MM.1S (cell line): ENCODE measurements around the gene CLEC16A.

ENCODE experiments used
- DNase-seq: peaks from one replicate; pipeline ENCODE4 v3.0.0-alpha.2; 2015
- H2AFZ ChIP-seq: fragments of 300-600 bp; sonication (generic); 2 replicates; pipeline ENCODE4 v1.6.0; 2016; ENCODE audit warnings: antibody characterized with exemption, low read length
- H3F3A ChIP-seq: fragments of 300-600 bp; sonication (generic); 2 replicates; pipeline ENCODE4 v1.6.1; 2016; ENCODE audit warnings: mild to moderate bottlenecking, antibody characterized with exemption, low read length, moderate library complexity, mixed read lengths; ENCODE audit not compliant: insufficient read depth
- H3K27ac ChIP-seq: fragments of 300-600 bp; sonication (generic); 2 replicates; pipeline ENCODE4 v1.5.1; 2016; ENCODE audit warnings: mild to moderate bottlenecking, low read length
- H3K27me3 ChIP-seq: fragments of 300-600 bp; sonication (generic); replicated peaks from 2 replicates; pipeline ENCODE4 v1.6.0; 2016; ENCODE audit warnings: low read length; ENCODE audit not compliant: insufficient read depth
- H3K36me3 ChIP-seq: fragments of 300-600 bp; sonication (generic); replicated peaks from 2 replicates; pipeline ENCODE4 v1.6.1; 2016; ENCODE audit warnings: mild to moderate bottlenecking, low read length, mixed read lengths; ENCODE audit not compliant: insufficient read depth
- H3K4me1 ChIP-seq: fragments of 300-600 bp; sonication (generic); 2 replicates; pipeline ENCODE4 v1.6.1; 2016; ENCODE audit warnings: low read length, mixed read lengths
- H3K4me2 ChIP-seq: fragments of 300-600 bp; sonication (generic); 2 replicates; pipeline ENCODE4 v1.6.0; 2016; ENCODE audit warnings: low read depth, low read length
- H3K4me3 ChIP-seq: fragments of 300-600 bp; sonication (generic); 2 replicates; pipeline ENCODE4 v1.5.1; 2016; ENCODE audit warnings: low read length, mixed read lengths
- H3K79me2 ChIP-seq: fragments of 300-600 bp; sonication (generic); 2 replicates; pipeline ENCODE4 v1.6.1; 2016; ENCODE audit warnings: mixed run types, low read length, mixed read lengths
- H3K9ac ChIP-seq: fragments of 300-600 bp; sonication (generic); 2 replicates; pipeline ENCODE4 v1.6.1; 2016; ENCODE audit warnings: low read length, mixed read lengths
- H3K9me2 ChIP-seq: fragments of 300-600 bp; sonication (generic); replicated peaks from 2 replicates; pipeline ENCODE4 v1.6.1; 2016; ENCODE audit warnings: mild to moderate bottlenecking, low read length, mixed read lengths; ENCODE audit not compliant: insufficient read depth
- H3K9me3 ChIP-seq: fragments of 300-600 bp; sonication (generic); replicated peaks from 2 replicates; pipeline ENCODE4 v1.6.1; 2016; ENCODE audit warnings: mild to moderate bottlenecking, low read length, mixed read lengths; ENCODE audit not compliant: insufficient read depth
- H4K20me1 ChIP-seq: fragments of 300-600 bp; sonication (generic); 2 replicates; pipeline ENCODE4 v1.6.1; 2016; ENCODE audit warnings: mild to moderate bottlenecking, low read length, moderate library complexity, mixed read lengths; ENCODE audit not compliant: insufficient read depth
- CTCF ChIP-seq: fragments of 300-600 bp; sonication (generic); IDR thresholded peaks from 2 replicates; pipeline ENCODE4 v1.5.1; 2016; ENCODE audit warnings: antibody characterized with exemption, low read length, mixed read lengths
- EZH2 ChIP-seq: fragments of 300-600 bp; sonication (generic); optimal IDR thresholded peaks from 2 replicates; pipeline ENCODE3; 2017; ENCODE audit warnings: low read depth, mild to moderate bottlenecking, antibody characterized with exemption, low read length, mixed read lengths
- EZH2phosphoT487 ChIP-seq: fragments of 300-600 bp; sonication (generic); IDR thresholded peaks from 2 replicates; pipeline ENCODE4 v1.6.1; 2018; ENCODE audit warnings: antibody characterized with exemption, low read length

Gene CLEC16A

DNA sequence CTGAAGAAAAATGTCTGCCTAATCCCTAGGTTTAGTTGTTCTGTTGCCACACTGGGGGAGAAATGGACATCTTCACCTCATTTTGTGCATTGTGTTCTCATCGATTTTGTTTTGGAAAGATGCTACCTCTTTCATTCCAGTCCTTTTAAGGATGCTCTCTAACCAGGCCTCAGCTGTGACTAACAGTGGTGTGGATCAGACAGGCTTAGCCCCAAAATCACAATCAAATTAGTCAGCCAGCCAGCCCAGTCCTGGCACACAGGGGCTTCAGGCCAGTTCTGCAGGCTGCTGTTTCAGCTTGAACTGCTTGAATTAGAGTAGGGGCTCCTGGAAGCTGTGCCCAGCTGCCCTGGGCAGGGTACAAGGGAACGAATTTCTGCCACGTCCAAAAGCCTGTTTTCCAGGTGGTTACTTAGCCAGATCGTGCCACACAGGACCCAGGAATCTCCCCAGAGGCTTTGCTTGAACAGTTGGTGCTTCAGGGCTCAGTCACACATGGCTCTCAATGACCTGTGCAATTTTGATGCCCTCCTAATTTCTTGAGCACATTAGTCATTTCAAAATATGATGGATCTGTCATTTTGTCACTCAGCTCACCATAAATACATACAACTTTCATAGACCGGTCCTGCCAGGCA is 60.7 kb downstream of the CLEC16A start:
- Histone ChIP-seq H3K9ac (no peak overlapping the region), H3K27ac (no peak overlapping the region), H3K4me3 (no peak overlapping the region)

DNA sequence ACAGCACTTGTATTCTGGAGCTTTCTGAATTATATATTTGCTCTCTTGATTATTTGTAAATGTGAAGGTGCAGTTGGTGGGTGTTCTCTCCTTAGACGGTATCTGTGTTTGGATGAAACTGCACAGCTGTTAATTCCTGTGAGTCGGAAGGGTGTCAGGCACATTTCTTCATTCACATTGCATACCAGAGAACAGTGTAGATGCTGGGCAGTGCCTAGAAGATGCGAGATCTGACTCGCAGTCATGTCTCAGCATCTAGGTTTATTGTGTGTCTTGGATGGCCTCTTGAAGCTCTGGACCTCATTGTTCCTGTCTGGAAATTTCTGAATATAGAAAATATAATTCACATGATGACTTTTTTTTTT is 61.2 kb downstream of the CLEC16A start:
- DNase-seq, result no peak
- Histone ChIP-seq H3K36me3 (no peaks in the 10 kb centered on the region), H3K27me3 (no peaks in the 10 kb centered on the region), H3K4me2 (no peak overlapping the region), H4K20me1 (no peaks in the 10 kb centered on the region), H3K79me2 (no peaks in the 10 kb centered on the region), H3K4me3 (no peak overlapping the region), H3K4me1 (no peaks in the 10 kb centered on the region), H3K9ac (no peak overlapping the region), H3K27ac (no peak overlapping the region), H2AFZ (no peak overlapping the region), H3F3A (no peaks in the 10 kb centered on the region), H3K9me2 (no peaks in the 10 kb centered on the region), H3K9me3 (no peaks in the 10 kb centered on the region)
- TF ChIP-seq CTCF (no peak), EZH2 (no peak), EZH2phosphoT487 (no peak)

More for the DNA sequence above, 60.7 kb downstream of the CLEC16A start:
- TF ChIP-seq CTCF (no peak), EZH2phosphoT487 (no peak), EZH2 (no peak)
- Histone ChIP-seq H4K20me1 (no peaks in the 10 kb centered on the region), H3K9me3 (no peaks in the 10 kb centered on the region), H3K27me3 (no peaks in the 10 kb centered on the region), H3K9me2 (no peaks in the 10 kb centered on the region), H2AFZ (no peak overlapping the region), H3K4me2 (no peak overlapping the region), H3F3A (no peaks in the 10 kb centered on the region), H3K4me1 (no peaks in the 10 kb centered on the region), H3K36me3 (no peaks in the 10 kb centered on the region), H3K79me2 (no peaks in the 10 kb centered on the region)
- no peak for DNase-seq

DNA sequence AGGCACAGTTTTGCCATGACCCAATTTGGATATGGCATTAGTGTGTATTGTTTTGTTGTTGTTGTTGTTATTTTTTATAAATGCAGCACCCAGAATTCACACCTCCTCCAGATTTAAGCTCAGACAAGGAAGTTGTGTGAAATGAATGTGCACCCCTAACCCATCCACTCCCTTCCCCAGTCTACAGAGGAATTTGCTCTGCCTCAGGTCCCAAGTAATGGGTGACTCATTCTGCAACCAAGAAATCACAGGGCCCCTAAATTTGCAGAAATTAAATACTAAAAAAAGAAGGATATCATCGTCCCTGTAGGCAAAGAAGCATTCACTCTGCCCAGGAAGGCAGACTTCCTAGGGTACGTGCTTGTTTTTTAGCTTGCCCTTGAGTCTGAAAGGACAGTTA is 62.3 kb downstream of the CLEC16A start:
- Histone ChIP-seq H3F3A (no peaks in the 10 kb centered on the region), H3K9ac (no peak overlapping the region), H3K9me2 (no peaks in the 10 kb centered on the region), H3K36me3 (no peaks in the 10 kb centered on the region), H3K27me3 (no peaks in the 10 kb centered on the region), H2AFZ (no peak overlapping the region), H3K4me2 (no peak overlapping the region), H3K4me1 (no peaks in the 10 kb centered on the region), H3K79me2 (no peaks in the 10 kb centered on the region), H3K9me3 (no peaks in the 10 kb centered on the region), H4K20me1 (no peaks in the 10 kb centered on the region), H3K4me3 (no peak overlapping the region), H3K27ac (no peak overlapping the region)
- no peak for DNase-seq
- TF ChIP-seq EZH2phosphoT487 (no peak), EZH2 (no peak), CTCF (no peak)
